SH-SY5Y (cell line): Measurements from ENCODE around the gene GATB.

ENCODE experiments used
- GATA2 ChIP-seq: IDR thresholded peaks from 2 replicates; pipeline ENCODE4 v1.6.1; 2011; ENCODE audit warnings: mild to moderate bottlenecking, low read depth, low read length
- GATA3 ChIP-seq: IDR thresholded peaks from 2 replicates; pipeline ENCODE4 v1.6.1; 2011; ENCODE audit warnings: low read depth, mild to moderate bottlenecking, low read length, moderate library complexity

DNA sequence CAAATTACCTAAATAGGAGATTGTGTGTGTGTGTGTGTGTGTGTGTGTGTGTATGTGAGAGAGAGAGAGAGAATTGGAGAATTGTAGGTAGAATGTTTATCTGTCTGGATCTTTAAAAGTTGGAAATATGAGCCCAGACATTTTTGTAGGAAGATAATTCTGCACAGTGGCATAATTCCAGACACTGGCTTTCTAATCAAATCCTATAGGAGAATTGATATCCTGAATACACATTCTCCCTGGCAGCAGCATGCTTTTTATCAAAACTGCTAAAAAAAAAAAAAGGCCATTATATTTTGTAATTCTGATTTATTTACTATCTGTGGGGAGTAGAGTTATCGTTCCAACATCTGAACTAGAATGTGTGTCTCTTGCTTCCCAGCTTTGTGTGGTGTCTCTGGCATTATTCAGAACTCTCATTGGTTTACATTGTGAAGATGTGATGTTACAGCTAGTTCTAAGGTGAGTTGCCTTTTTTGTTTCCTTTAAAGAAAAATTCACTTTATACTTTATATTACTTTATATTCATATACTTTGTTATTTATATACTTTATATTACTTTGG lies 122.4 kb downstream of the GATB start:
- TF ChIP-seq GATA2 (peak; percentile 66; the same call in 1 of the 2 replicates), GATA3 (peak; percentile 61)
